HL-60 (cell line): ENCODE measurements around the gene JKAMP.

Experiments used
- CTCF ChIP-seq: IDR thresholded peaks from one replicate; pipeline ENCODE4 v1.5.1; 2011; ENCODE audit warnings: low read length, control low read depth, inconsistent platforms; ENCODE audit not compliant: insufficient read depth
- GABPA ChIP-seq: IDR thresholded peaks from 2 replicates; pipeline ENCODE4 v1.6.1; 2012; ENCODE audit warnings: low read depth
- POLR2AphosphoS5 ChIP-seq: IDR thresholded peaks from 2 replicates; pipeline ENCODE4 v1.6.1; 2012; ENCODE audit warnings: low read depth
- REST ChIP-seq: IDR thresholded peaks from 2 replicates; pipeline ENCODE4 v1.6.1; 2012; ENCODE audit warnings: low read depth; ENCODE audit not compliant: insufficient replicate concordance
- SPI1 ChIP-seq: IDR thresholded peaks from 2 replicates; pipeline ENCODE4 v1.6.1; 2012; ENCODE audit warnings: low read depth, mild to moderate bottlenecking, borderline replicate concordance

- TF ChIP-seq CTCF (no peak), POLR2AphosphoS5 (no peak), GABPA (no peak), REST (no peak), SPI1 (no peak)
Observed at GRCh38 chr14:59455411-59455810, 28.9 kb upstream of the JKAMP start.
